ENCODE results near the gene LSM14A. TPM values are rescaled to one million over a fixed set of nuclear protein-coding genes. Genes with fewer than 3 reads are reported as not detected.

The LSM14A gene
- total RNA-seq, 1 donor from 2014 or later = 76.9 TPM

DNA sequence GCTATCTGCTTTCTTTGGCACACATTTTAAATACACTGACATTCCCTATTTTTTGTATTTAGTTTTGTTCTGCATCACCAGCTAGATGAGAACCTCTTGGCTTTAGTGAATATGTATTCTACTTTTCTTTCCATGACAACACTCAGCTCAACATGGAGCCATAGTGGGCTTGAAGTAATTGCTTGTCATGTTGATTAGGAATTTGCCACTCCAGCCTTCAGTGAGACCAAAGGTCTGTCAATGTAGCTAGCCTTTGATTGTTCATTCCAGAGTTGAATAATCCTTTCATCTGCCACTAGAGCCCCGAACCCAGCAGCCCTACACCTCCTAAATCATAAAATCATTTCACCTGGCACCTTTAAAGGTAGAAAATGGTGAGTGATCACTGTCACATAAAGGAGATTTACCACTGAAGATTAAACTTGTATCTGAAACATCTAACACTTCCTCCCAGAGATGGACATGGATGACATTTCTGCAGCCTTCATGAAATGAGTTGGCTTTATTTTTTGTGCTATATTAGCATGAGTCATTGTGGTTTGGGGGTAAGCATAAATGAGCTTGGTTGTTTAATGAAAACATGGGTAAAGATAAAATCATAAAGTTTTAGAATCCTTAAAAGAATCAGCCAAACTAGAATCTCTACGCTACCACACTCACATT is 52.8 kb downstream of the LSM14A start:
- TF ChIP-seq, protein P1, sequence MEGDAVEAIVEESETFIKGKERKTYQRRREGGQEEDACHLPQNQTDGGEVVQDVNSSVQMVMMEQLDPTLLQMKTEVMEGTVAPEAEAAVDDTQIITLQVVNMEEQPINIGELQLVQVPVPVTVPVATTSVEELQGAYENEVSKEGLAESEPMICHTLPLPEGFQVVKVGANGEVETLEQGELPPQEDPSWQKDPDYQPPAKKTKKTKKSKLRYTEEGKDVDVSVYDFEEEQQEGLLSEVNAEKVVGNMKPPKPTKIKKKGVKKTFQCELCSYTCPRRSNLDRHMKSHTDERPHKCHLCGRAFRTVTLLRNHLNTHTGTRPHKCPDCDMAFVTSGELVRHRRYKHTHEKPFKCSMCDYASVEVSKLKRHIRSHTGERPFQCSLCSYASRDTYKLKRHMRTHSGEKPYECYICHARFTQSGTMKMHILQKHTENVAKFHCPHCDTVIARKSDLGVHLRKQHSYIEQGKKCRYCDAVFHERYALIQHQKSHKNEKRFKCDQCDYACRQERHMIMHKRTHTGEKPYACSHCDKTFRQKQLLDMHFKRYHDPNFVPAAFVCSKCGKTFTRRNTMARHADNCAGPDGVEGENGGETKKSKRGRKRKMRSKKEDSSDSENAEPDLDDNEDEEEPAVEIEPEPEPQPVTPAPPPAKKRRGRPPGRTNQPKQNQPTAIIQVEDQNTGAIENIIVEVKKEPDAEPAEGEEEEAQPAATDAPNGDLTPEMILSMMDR (conservative IDR thresholded peaks at IDR 0.05; ENCODE audit: low read depth, low read length) = no peak
- no peak for DNase-seq (ENCODE audit: low read depth)
- no peak overlapping the region for H3K4me3 ChIP-seq (ENCODE audit: low read depth, low read length)

DNA sequence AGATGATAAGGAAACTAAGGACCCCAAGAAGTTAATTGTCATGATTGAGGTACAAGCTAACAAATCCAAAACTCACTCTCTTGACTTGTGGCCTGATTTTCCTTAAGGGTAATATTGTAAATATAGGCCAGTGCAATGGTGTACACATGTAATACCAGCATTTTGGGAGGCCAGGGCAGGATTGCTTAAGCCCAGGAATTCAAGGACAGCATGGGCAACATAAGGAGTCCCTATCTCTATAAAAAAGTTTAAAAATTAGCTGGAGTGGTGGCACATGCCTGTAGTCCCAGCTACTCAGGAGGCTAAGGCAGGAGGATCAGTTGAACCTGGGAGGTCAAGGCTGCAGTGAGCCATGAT is 53.3 kb downstream of the LSM14A start:
- no peak overlapping the region for H3K4me3 ChIP-seq (ENCODE audit: low read depth, low read length)
- TF ChIP-seq, protein P1 (conservative IDR thresholded peaks at IDR 0.05; ENCODE audit: low read depth, low read length) = no peak

DNA sequence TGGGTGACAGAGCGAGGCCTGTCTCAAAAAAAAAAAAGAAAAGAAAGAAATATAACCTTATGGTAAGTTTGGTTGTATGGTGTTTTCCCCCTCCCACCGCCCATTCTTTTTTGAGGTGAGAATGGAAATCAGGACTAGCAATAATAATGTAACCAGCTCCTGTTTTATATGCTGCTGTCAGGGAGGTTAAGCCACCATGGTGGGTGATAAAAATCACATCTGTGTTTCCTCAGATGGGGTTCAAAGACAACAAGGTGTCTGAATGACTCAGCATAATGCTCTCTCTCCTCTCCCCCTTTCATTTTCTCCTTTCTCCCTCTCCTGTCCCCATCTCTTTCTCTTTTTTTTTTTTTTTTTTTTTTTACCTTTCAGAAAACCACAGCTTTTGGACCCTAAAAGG is 53.7 kb downstream of the LSM14A start:
- H3K4me3 ChIP-seq (ENCODE audit: low read depth, low read length) = no peak overlapping the region
- DNase-seq (ENCODE audit: low read depth) = no peak
- TF ChIP-seq, protein P1 (conservative IDR thresholded peaks at IDR 0.05; ENCODE audit: low read depth, low read length) = no peak

More for the DNA sequence above, 53.3 kb downstream of the LSM14A start:
- DNase-seq (ENCODE audit: low read depth) = no peak

DNA sequence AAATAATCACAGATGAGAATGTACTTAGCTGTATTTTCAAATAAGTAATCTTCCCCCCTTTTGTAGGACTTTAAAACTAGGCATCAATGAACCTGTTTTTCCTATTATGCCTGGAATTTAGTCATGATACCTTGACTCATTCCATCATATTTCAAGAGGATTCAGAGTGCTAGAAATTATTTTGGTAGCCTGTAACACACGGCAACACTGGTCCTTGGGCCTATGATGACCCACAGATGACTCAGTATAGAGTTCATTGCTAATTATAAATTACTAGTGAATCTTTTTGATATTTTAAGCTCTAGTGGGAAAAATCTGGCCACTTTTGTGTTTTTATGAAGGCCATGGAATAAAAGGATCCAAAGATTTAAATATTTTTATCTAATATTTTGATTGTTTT is 56.0 kb downstream of the LSM14A start:
- no peak overlapping the region for H3K4me3 ChIP-seq (ENCODE audit: low read depth, low read length)
- DNase-seq (ENCODE audit: low read depth) = no peak
- TF ChIP-seq, protein P1 (conservative IDR thresholded peaks at IDR 0.05; ENCODE audit: low read depth, low read length) = no peak

DNA sequence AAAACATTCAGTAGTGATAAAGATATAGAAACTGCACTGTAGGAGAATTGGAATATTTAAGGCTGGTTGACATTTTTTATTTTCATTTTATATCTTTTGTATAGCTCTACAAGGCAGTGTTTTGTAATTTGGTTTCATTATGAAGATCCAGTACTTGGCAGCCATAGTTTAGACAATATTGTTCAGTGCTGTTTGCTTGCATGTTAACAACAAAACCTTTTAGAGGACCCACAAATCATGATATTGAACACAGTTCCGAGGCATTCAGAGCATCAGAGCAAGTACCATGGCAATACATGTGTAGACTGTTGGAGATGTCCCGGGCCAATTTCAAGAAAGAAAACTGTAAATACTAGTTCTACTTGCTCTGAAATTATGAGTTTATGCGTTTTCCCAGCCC is 56.5 kb downstream of the LSM14A start:
- no peak overlapping the region for H3K4me3 ChIP-seq (ENCODE audit: low read depth, low read length)
- no peak for DNase-seq (ENCODE audit: low read depth)
- TF ChIP-seq, protein P1 (conservative IDR thresholded peaks at IDR 0.05; ENCODE audit: low read depth, low read length) = no peak

DNA sequence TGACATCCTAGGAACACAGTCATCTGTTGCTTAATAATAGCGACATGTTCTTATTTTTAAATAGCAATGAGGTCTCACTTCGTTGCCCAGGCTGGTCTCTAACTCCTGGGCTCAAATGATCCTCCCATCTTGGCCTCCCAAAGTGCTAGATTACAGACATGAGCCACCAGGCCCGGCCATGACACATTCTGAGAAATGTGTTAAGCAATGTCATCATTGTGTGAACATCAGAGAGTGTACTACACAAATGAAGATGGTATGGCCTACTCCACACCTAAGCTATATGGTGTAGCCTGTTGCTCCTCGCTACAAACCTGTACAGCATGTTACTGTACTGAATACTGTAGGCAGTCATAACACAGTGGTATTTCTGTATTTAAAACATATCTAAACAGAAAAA is 57.4 kb downstream of the LSM14A start:
- no peak overlapping the region for H3K4me3 ChIP-seq (ENCODE audit: low read depth, low read length)
- no peak for DNase-seq (ENCODE audit: low read depth)
- TF ChIP-seq, protein P1 (conservative IDR thresholded peaks at IDR 0.05; ENCODE audit: low read depth, low read length) = no peak

DNA sequence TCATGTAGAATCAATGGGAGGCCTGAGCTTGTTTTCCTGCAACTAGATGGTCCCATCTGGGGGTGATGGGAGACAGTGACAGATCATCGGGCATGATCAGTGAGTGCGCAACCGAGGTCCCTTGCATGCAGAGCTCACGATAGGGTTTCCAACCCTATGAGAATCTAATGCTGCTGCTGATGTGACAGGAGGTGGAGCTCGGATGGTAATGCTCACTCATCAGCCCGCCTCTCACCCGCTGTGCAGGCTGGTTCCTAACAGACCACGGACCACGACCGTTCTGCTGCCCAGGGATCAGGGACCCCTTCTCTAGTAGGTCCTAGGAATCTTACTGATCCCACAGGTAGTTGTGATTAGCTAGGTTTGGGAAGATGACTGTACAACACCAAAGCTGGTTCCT is 58.5 kb downstream of the LSM14A start:
- TF ChIP-seq, protein P1 (conservative IDR thresholded peaks at IDR 0.05; ENCODE audit: low read depth, low read length) = no peak
- DNase-seq (ENCODE audit: low read depth) = no peak
- H3K4me3 ChIP-seq (ENCODE audit: low read depth, low read length) = no peak overlapping the region
